Measurements from ENCODE around the gene MAGEF1. TPM values are rescaled to one million over a fixed set of nuclear protein-coding genes. Genes with fewer than 3 reads are reported as not detected.

The MAGEF1 gene
- polyA plus RNA-seq (ENCODE audit: insufficient read length) = 74.6 TPM

GRCh38 chr3:184711493-184712247 lies at the start of gene MAGEF1:
Gene MAGEF1 (minus strand): TSS chr3:184712064. CDS start chr3:184711821, 243 bp downstream.
- no peak for DNase-seq (ENCODE audit: low read depth)

- peak; percentile 52 for DNase-seq (ENCODE audit: low read depth)
Measured at GRCh38 chr3:184761075-184761841, 49.4 kb upstream of the MAGEF1 start.

- DNase-seq (ENCODE audit: low read depth) = no peak
Measured at GRCh38 chr3:184760337-184761074, 48.6 kb upstream of the MAGEF1 start.

- no peak for DNase-seq (ENCODE audit: low read depth)
Measured at GRCh38 chr3:184759666-184760200, 47.9 kb upstream of the MAGEF1 start.

GRCh38 chr3:184758056-184758455 lies 46.2 kb upstream of the MAGEF1 start:
- no peak for DNase-seq (ENCODE audit: low read depth)

GRCh38 chr3:184757022-184757651 lies 45.3 kb upstream of the MAGEF1 start:
- peak; percentile 60 for DNase-seq (ENCODE audit: low read depth)

- no peak for DNase-seq (ENCODE audit: low read depth)
Measured at GRCh38 chr3:184756151-184757021, 44.5 kb upstream of the MAGEF1 start.

- no peak for DNase-seq (ENCODE audit: low read depth)
Measured at GRCh38 chr3:184755315-184755731, 43.5 kb upstream of the MAGEF1 start.

- no peak for DNase-seq (ENCODE audit: low read depth)
Measured at GRCh38 chr3:184752361-184752760, 40.5 kb upstream of the MAGEF1 start.

- DNase-seq (ENCODE audit: low read depth) = no peak
Measured at GRCh38 chr3:184751204-184752040, 39.6 kb upstream of the MAGEF1 start.

GRCh38 chr3:184750349-184751083 lies 38.7 kb upstream of the MAGEF1 start:
- no peak for DNase-seq (ENCODE audit: low read depth)

- no peak for DNase-seq (ENCODE audit: low read depth)
Measured at GRCh38 chr3:184749168-184749744, 37.4 kb upstream of the MAGEF1 start.

GRCh38 chr3:184748219-184749135 lies 36.6 kb upstream of the MAGEF1 start:
- no peak for DNase-seq (ENCODE audit: low read depth)

GRCh38 chr3:184746131-184747120 lies 34.6 kb upstream of the MAGEF1 start:
- DNase-seq (ENCODE audit: low read depth) = no peak

GRCh38 chr3:184745526-184745925 lies 33.7 kb upstream of the MAGEF1 start:
- no peak for DNase-seq (ENCODE audit: low read depth)

GRCh38 chr3:184743248-184743647 lies 31.4 kb upstream of the MAGEF1 start:
- no peak for DNase-seq (ENCODE audit: low read depth)
